Endothelial cell of umbilical vein (primary cell): Measurements from ENCODE around the gene GLMN. TPM values are rescaled to one million over a fixed set of nuclear protein-coding genes. Genes with fewer than 3 reads are reported as not detected.

ENCODE experiments used
- BruUV-seq: library from RNA; stranded (reverse); fragments of 400-500 nt; replicated peaks from 2 replicates; lab custom pipeline; 2021; lab: Mats Ljungman, UMichigan
- CTCF ChIA-PET: fragments of 300-600, 350-600 bp; sonication (Branson Sonifier 250); formaldehyde crosslinking; loops from one replicate; lab custom pipeline; 2021; ENCODE audit warnings: antibody characterized with exemption, inconsistent platforms; lab: Charles Lee
- POLR2A ChIA-PET: fragments of 300-600, 350-600 bp; sonication (Branson Sonifier 250); formaldehyde crosslinking; loops from one replicate; lab custom pipeline; 2021; ENCODE audit warnings: antibody characterized with exemption, inconsistent platforms; lab: Charles Lee
- DNase-seq: peaks from one replicate; pipeline ENCODE4 v3.0.0-alpha.2; 2011; ENCODE audit warnings: low read depth, low spot score
- FAIRE-seq: peaks from 2 replicates; lab custom pipeline; 2011; peaks lifted over from hg19 to GRCh38; lab: Jason Lieb, UNC
- H2AFZ ChIP-seq: 2 replicates; pipeline ENCODE4 v1.6.0; 2012; ENCODE audit warnings: low read depth, low read length, control low read depth, inconsistent platforms
- H3K27ac ChIP-seq: 2 replicates; pipeline ENCODE4 v1.5.1; 2011; ENCODE audit warnings: low read depth, mild to moderate bottlenecking, control low read depth, low read length, moderate library complexity; ENCODE audit not compliant: insufficient read depth
- H3K27me3 ChIP-seq, 2 experiments: 2 replicates each; pipeline versions ENCODE4 v1.6.0 to v1.6.1; 2011; ENCODE audit warnings: low read length in 2 of 2, mixed read lengths in 1 of 2; ENCODE audit not compliant: control insufficient read depth in 2 of 2, insufficient read depth in 2 of 2
- H3K36me3 ChIP-seq, 2 experiments: 2 replicates in 1 of 2; 3 replicates in 1 of 2; pipeline ENCODE4 v1.5.1; 2011; ENCODE audit warnings: low read length in 2 of 2, mild to moderate bottlenecking in 1 of 2, moderate library complexity in 1 of 2; ENCODE audit not compliant: control insufficient read depth in 2 of 2, insufficient read depth in 2 of 2; ENCODE audit errors: extremely low read depth in 1 of 2
- H3K4me1 ChIP-seq: 3 replicates; pipeline ENCODE4 v1.5.1; 2011; ENCODE audit warnings: mild to moderate bottlenecking, low read length; ENCODE audit not compliant: control insufficient read depth, insufficient read depth; ENCODE audit errors: extremely low read depth
- H3K4me2 ChIP-seq: 2 replicates; pipeline ENCODE4 v1.6.1; 2011; ENCODE audit warnings: low read length, control low read depth, mixed read lengths; ENCODE audit not compliant: insufficient read depth
- H3K4me3 ChIP-seq, 3 experiments: fragments of 200-600 bp in 1 of 3; sonication (generic), shearing (Covaris generic) in 1 of 3; replicated peaks in 1 of 3; 2 replicates each; pipeline ENCODE4 v1.5.1; 2011 to 2016; ENCODE audit warnings: control low read depth in 3 of 3, low read length in 3 of 3, mild to moderate bottlenecking in 2 of 3, inconsistent platforms in 1 of 3, low read depth in 1 of 3, moderate library complexity in 1 of 3; ENCODE audit not compliant: insufficient read depth in 1 of 3
- H3K79me2 ChIP-seq: 2 replicates; pipeline ENCODE4 v1.6.0; 2012; ENCODE audit warnings: low read length, inconsistent platforms; ENCODE audit not compliant: control insufficient read depth, insufficient read depth
- H3K9ac ChIP-seq: replicated peaks from 2 replicates; pipeline ENCODE3; 2011; ENCODE audit warnings: low read length, control low read depth; ENCODE audit not compliant: insufficient read depth; ENCODE audit errors: extremely low read depth
- H3K9me1 ChIP-seq: replicated peaks from 3 replicates; pipeline ENCODE4 v1.6.0; 2011; ENCODE audit warnings: mild to moderate bottlenecking, low read length; ENCODE audit not compliant: control insufficient read depth, insufficient read depth; ENCODE audit errors: extremely low read depth
- H3K9me3 ChIP-seq: replicated peaks from 2 replicates; pipeline ENCODE4 v1.5.1; 2012; ENCODE audit warnings: low read length, inconsistent platforms; ENCODE audit not compliant: control insufficient read depth, insufficient read depth
- H4K20me1 ChIP-seq: replicated peaks from 2 replicates; pipeline ENCODE3; 2011; ENCODE audit warnings: mild to moderate bottlenecking, low read length; ENCODE audit not compliant: control insufficient read depth, insufficient read depth; ENCODE audit errors: extremely low read depth
- CTCF ChIP-seq, 2 donors: IDR thresholded peaks; 1 replicate in 1 of 2; 2 replicates in 1 of 2; pipeline ENCODE4 v1.5.1; 2011; ENCODE audit warnings: low read length in 2 of 2, mild to moderate bottlenecking in 2 of 2, moderate library complexity in 2 of 2, control low read depth in 1 of 2, inconsistent platforms in 1 of 2, low read depth in 1 of 2; ENCODE audit not compliant: insufficient read depth in 1 of 2; ENCODE audit errors: extremely low read depth in 1 of 2
- EZH2 ChIP-seq: IDR thresholded peaks from 2 replicates; pipeline ENCODE4 v1.6.1; 2012; ENCODE audit warnings: borderline replicate concordance, low read depth, mild to moderate bottlenecking, moderate library complexity, low read length, inconsistent platforms; ENCODE audit not compliant: severe bottlenecking
- FOS ChIP-seq: IDR thresholded peaks from 2 replicates; pipeline ENCODE4 v1.6.1; 2011; ENCODE audit warnings: mild to moderate bottlenecking, low read length, moderate library complexity, borderline replicate concordance; ENCODE audit not compliant: insufficient read depth
- GATA2 ChIP-seq: IDR thresholded peaks from 2 replicates; pipeline ENCODE4 v1.7.0; 2011; ENCODE audit warnings: low read depth, mild to moderate bottlenecking, moderate library complexity, mixed read lengths, low read length; ENCODE audit not compliant: insufficient read length, insufficient read depth
- JUN ChIP-seq: IDR thresholded peaks from 2 replicates; pipeline ENCODE4 v1.6.1; 2011; ENCODE audit warnings: borderline replicate concordance, low read depth; ENCODE audit not compliant: insufficient read length, insufficient read depth
- MAX ChIP-seq: IDR thresholded peaks from 2 replicates; pipeline ENCODE4 v1.6.1; 2011; ENCODE audit not compliant: insufficient read depth, insufficient read length
- MYC ChIP-seq: IDR thresholded peaks from one replicate; pipeline ENCODE4 v1.6.1; 2011; ENCODE audit warnings: mild to moderate bottlenecking, low read depth, low read length
- POLR2A ChIP-seq: IDR thresholded peaks from 2 replicates; pipeline ENCODE4 v1.6.1; 2012; ENCODE audit warnings: low read depth, mild to moderate bottlenecking, control low read depth, low read length
- POLR2AphosphoS5 ChIP-seq: IDR thresholded peaks from 2 replicates; pipeline ENCODE4 v1.6.1; 2012; ENCODE audit warnings: low read depth, mild to moderate bottlenecking, control low read depth, low read length, moderate library complexity; ENCODE audit not compliant: insufficient read depth
- dilution Hi-C: fragments of 300-500 bp; cut with MboI; formaldehyde crosslinking; loops from one replicate; pipeline ENCODE4 v1.15.0; 2019; ENCODE audit warnings: low sequenced_read_pairs; ENCODE audit not compliant: extremely low pct_ligation_motif_present
- intact Hi-C: fragments of 100-400 bp; cut with micrococcal nuclease; formaldehyde crosslinking; loops from one replicate; pipeline ENCODE4 v1.10.0; 2022
- polyA plus RNA-seq, 4 experiments: library from polyadenylated mRNA; depleted of rRNA in 3 of 4; stranded (reverse) in 3 of 4; unstranded in 1 of 4; fragments of >200 nt; gene quantifications; 2 replicates each; pipeline versions ENCODE4 v1.2.1 to v1.2.3, GENCODE V29; 2011 to 2012; ENCODE audit warnings: missing spikeins in 1 of 4
- total RNA-seq: library from RNA; stranded (reverse); gene quantifications from 2 replicates; pipeline ENCODE4 v1.2.3, GENCODE V29; 2021

Gene GLMN
- total and polyA plus RNA-seq, 2 donors (not counting 3 experiments of a cell fraction or from before 2014, with no cell fraction given), result 2.4 to 13.2 TPM

GRCh38 chr1:92329347-92330129 is 30.8 kb upstream of the GLMN start:
- H3K9me3 ChIP-seq, result no peaks in the 10 kb centered on the region
- no peak for TF ChIP-seq EZH2
- TF ChIP-seq MAX, result no peak
- no peak for TF ChIP-seq POLR2A
- no peak for TF ChIP-seq FOS
- no peak for TF ChIP-seq CTCF (IDR thresholded peaks at IDR 0.05; ENCODE audit: extremely low read depth in 1 of 2, insufficient read depth in 1 of 2, low read depth in 1 of 2, low read length in 2 of 2)
- TF ChIP-seq JUN, result no peak
- TF ChIP-seq GATA2, result no peak
- no peak for TF ChIP-seq POLR2AphosphoS5
- TF ChIP-seq MYC, result no peak
- H4K20me1 ChIP-seq, result no peaks in the 10 kb centered on the region
- no peaks in the 10 kb centered on the region for H3K79me2 ChIP-seq
- H3K4me3 ChIP-seq, result no peak overlapping the region
- no peak overlapping the region for H2AFZ ChIP-seq
- intact Hi-C loops (no loop called here), dilution Hi-C loops (no loop called here)
- H3K9me1 ChIP-seq, result no peaks in the 10 kb centered on the region
- no peak overlapping the region for H3K9ac ChIP-seq
- ChIA-PET POLR2A (no interaction called here), CTCF (interaction anchor here (1.8 kb wide), 1 partner anchor 19 kb away, joined by 4 read pairs; no protein-coding TSS in a partner anchor)
- no TSS peak for BruUV-seq
- DNase-seq, result no peak
- no peaks in the 10 kb centered on the region for H3K4me1 ChIP-seq
- FAIRE-seq, result no peak
- H3K27me3 ChIP-seq, result no peaks in the 10 kb centered on the region
- H3K4me2 ChIP-seq, result no peak overlapping the region
- peaks cover 2 to 3% of the 10 kb centered on the region in 2 experiments for H3K36me3 ChIP-seq
- no peak overlapping the region for H3K27ac ChIP-seq
